HCT116 (cell line): ENCODE results near the gene FAM131C. TPM values are rescaled to one million over a fixed set of nuclear protein-coding genes. Genes with fewer than 3 reads are reported as not detected.

ENCODE experiments used
- ATAC-seq: fragments of 200-7000 bp; cut with Tn5 transposase; 2 replicates; pipeline ENCODE4 v1.9.1; 2020; ENCODE audit warnings: mild to moderate bottlenecking, moderate library complexity
- BruUV-seq: library from RNA; stranded (reverse); fragments of 400-500 nt; replicated peaks from 2 replicates; lab custom pipeline; 2021; lab: Mats Ljungman, UMichigan
- CTCF ChIA-PET: fragments of 300-600 bp; sonication (Branson Sonifier 250); formaldehyde crosslinking; loops from one replicate; lab custom pipeline; 2021; ENCODE audit warnings: antibody characterized with exemption; lab: Charles Lee
- POLR2A ChIA-PET: fragments of 300-600, 350-600 bp; sonication (Branson Sonifier 250); formaldehyde crosslinking; loops from one replicate; lab custom pipeline; 2021; ENCODE audit warnings: antibody characterized with exemption; lab: Charles Lee
- RAD21 ChIA-PET, 2 experiments: fragments of 300-600 bp; sonication (Branson Sonifier 250); formaldehyde crosslinking; loops; one replicate each; lab custom pipeline; 2023; ENCODE audit warnings: low total read pairs in 2 of 2; ENCODE audit not compliant: uncharacterized antibody in 2 of 2, unreplicated experiment in 2 of 2, low non-redundant PET in 1 of 2; lab: Charles Lee
- DNase-seq: peaks from one replicate; pipeline ENCODE4 v3.0.0-alpha.2; 2010; ENCODE audit warnings: low read depth, low spot score
- H2AFZ ChIP-seq: fragments of 200-600 bp; shearing (Covaris generic), sonication (generic); 2 replicates; pipeline ENCODE4 v1.6.1; 2017; ENCODE audit warnings: low read depth, mixed run types, mixed read lengths, antibody characterized with exemption, low read length; ENCODE audit not compliant: poor library complexity, severe bottlenecking
- H3K27ac ChIP-seq: 2 replicates; pipeline ENCODE4 v1.5.1; 2012; ENCODE audit warnings: low read depth, low read length
- H3K27me3 ChIP-seq: fragments of 200-600 bp; sonication (generic); 2 replicates; pipeline ENCODE4 v1.6.1; 2016; ENCODE audit warnings: mixed run types, low read length, mixed read lengths; ENCODE audit not compliant: insufficient read depth
- H3K36me3 ChIP-seq, 2 experiments: fragments of 200-500 bp in 1 of 2; fragments of 200-600 bp in 1 of 2; sonication (Bioruptor generic) in 1 of 2; sonication (generic) in 1 of 2; 2 replicates each; pipeline versions ENCODE4 v1.5.1 to v1.6.1; 2014 to 2016; ENCODE audit warnings: low read length in 2 of 2, inconsistent platforms in 1 of 2, mixed read lengths in 1 of 2, mixed run types in 1 of 2; ENCODE audit not compliant: insufficient read depth in 2 of 2, control insufficient read depth in 1 of 2
- H3K4me1 ChIP-seq, 2 experiments: fragments of 200-600 bp in 1 of 2; sonication (generic) in 1 of 2; 2 replicates each; pipeline versions ENCODE4 v1.5.1 to v1.6.1; 2012 to 2017; ENCODE audit warnings: low read length in 2 of 2, inconsistent platforms in 1 of 2, mild to moderate bottlenecking in 1 of 2, mixed read lengths in 1 of 2, mixed run types in 1 of 2, moderate library complexity in 1 of 2; ENCODE audit not compliant: insufficient read depth in 2 of 2, control insufficient read depth in 1 of 2
- H3K4me2 ChIP-seq: fragments of 200-600 bp; sonication (generic); 2 replicates; pipeline ENCODE4 v1.6.1; 2017; ENCODE audit warnings: mixed run types, low read length, mixed read lengths
- H3K4me3 ChIP-seq, 2 experiments: fragments of 200-600 bp in 1 of 2; sonication (generic) in 1 of 2; replicated peaks in 1 of 2; 2 replicates each; pipeline ENCODE4 v1.5.1; 2011 to 2016; ENCODE audit warnings: low read length in 2 of 2, control low read depth in 1 of 2, low read depth in 1 of 2, mild to moderate bottlenecking in 1 of 2, mixed read lengths in 1 of 2, mixed run types in 1 of 2
- H3K79me2 ChIP-seq: fragments of 200-600 bp; sonication (generic); 2 replicates; pipeline ENCODE4 v1.6.1; 2017; ENCODE audit warnings: mild to moderate bottlenecking, mixed run types, low read length, moderate library complexity, mixed read lengths; ENCODE audit not compliant: insufficient read depth
- H3K9ac ChIP-seq: fragments of 200-600 bp; sonication (generic); 2 replicates; pipeline ENCODE4 v1.6.1; 2016; ENCODE audit warnings: low read length, mixed read lengths
- H3K9me2 ChIP-seq: fragments of 200-600 bp; sonication (generic), shearing (Covaris generic); 2 replicates; pipeline ENCODE4 v1.6.1; 2017; ENCODE audit warnings: mixed run types, mild to moderate bottlenecking, moderate library complexity; ENCODE audit not compliant: insufficient read depth
- H3K9me3 ChIP-seq, 2 experiments: fragments of 200-500 bp in 1 of 2; fragments of 200-600 bp in 1 of 2; sonication (Bioruptor generic) in 1 of 2; sonication (generic) in 1 of 2; 2 replicates each; pipeline ENCODE4 v1.6.1; 2014 to 2017; ENCODE audit warnings: low read length in 2 of 2, mixed read lengths in 2 of 2, inconsistent platforms in 1 of 2, low read depth in 1 of 2, mild to moderate bottlenecking in 1 of 2, mixed run types in 1 of 2, moderate library complexity in 1 of 2; ENCODE audit not compliant: control insufficient read depth in 1 of 2, insufficient read depth in 1 of 2
- H4K20me1 ChIP-seq: fragments of 200-600 bp; sonication (generic), shearing (Covaris generic); 2 replicates; pipeline ENCODE4 v1.6.1; 2017; ENCODE audit warnings: mixed run types, mild to moderate bottlenecking, moderate library complexity; ENCODE audit not compliant: insufficient read depth
- CEBPB ChIP-seq: IDR thresholded peaks from 2 replicates; pipeline ENCODE4 v1.6.1; 2012; ENCODE audit warnings: low read depth
- EGR1 ChIP-seq: IDR thresholded peaks from 2 replicates; pipeline ENCODE4 v1.6.1; 2012; ENCODE audit warnings: low read depth
- ELF1 ChIP-seq: IDR thresholded peaks from 2 replicates; pipeline ENCODE4 v1.6.1; 2012; ENCODE audit warnings: low read depth, borderline replicate concordance
- EZH2 ChIP-seq: fragments of 200-600 bp; sonication (generic); IDR thresholded peaks from 2 replicates; pipeline ENCODE4 v1.6.1; 2017; ENCODE audit warnings: antibody characterized with exemption, mixed run types
- FOSL1 ChIP-seq: IDR thresholded peaks from 2 replicates; pipeline ENCODE4 v1.6.1; 2012; ENCODE audit warnings: low read depth
- JUND ChIP-seq: IDR thresholded peaks from 2 replicates; pipeline ENCODE4 v1.6.1; 2012
- RAD21 ChIP-seq: IDR thresholded peaks from 2 replicates; pipeline ENCODE4 v1.6.1; 2012; ENCODE audit warnings: low read depth, mild to moderate bottlenecking
- SIN3A ChIP-seq: IDR thresholded peaks from 2 replicates; pipeline ENCODE4 v1.6.1; 2012; ENCODE audit warnings: low read depth
- SP1 ChIP-seq: IDR thresholded peaks from 2 replicates; pipeline ENCODE4 v1.6.1; 2012; ENCODE audit warnings: low read depth
- SRF ChIP-seq: IDR thresholded peaks from 2 replicates; pipeline ENCODE4 v1.6.1; 2012; ENCODE audit warnings: low read depth
- TCF7L2 ChIP-seq: IDR thresholded peaks from 2 replicates; pipeline ENCODE4 v1.7.0; 2011; ENCODE audit warnings: borderline replicate concordance, inconsistent platforms; ENCODE audit not compliant: insufficient read depth, insufficient read length; ENCODE audit errors: extremely low read depth
- ZFX ChIP-seq: fragments of 450-650 bp; IDR thresholded peaks from 2 replicates; pipeline ENCODE4 v1.6.1; 2017
- ZNF274 ChIP-seq: fragments of 200-500 bp; sonication (Bioruptor generic); IDR thresholded peaks from 2 replicates; pipeline ENCODE4 v1.6.1; 2014; ENCODE audit warnings: mild to moderate bottlenecking, low read depth, low read length, inconsistent platforms
- intact Hi-C: fragments of 100-400 bp; cut with micrococcal nuclease; formaldehyde crosslinking; loops from 2 replicates; pipeline ENCODE4 v1.10.0; 2022
- total RNA-seq: library from RNA; stranded (reverse); gene quantifications from one replicate; pipeline ENCODE4 v1.2.1, GENCODE V29; 2021; ENCODE audit not compliant: unreplicated experiment
- TF ChIP-seq, protein P1 (sequence below): IDR thresholded peaks from 2 replicates; pipeline ENCODE4 v1.6.1; 2012
- TF ChIP-seq, protein P2 (sequence below), 3 experiments: fragments of 200-600 bp in 1 of 3; sonication (generic) in 1 of 3; IDR thresholded peaks in 2 of 3; conservative IDR thresholded peaks in 1 of 3; 2 replicates each; pipeline ENCODE4 v1.5.1; 2012 to 2017; ENCODE audit warnings: low read depth in 2 of 3, low read length in 2 of 3, antibody characterized with exemption in 1 of 3, borderline replicate concordance in 1 of 3, control low read depth in 1 of 3, mild to moderate bottlenecking in 1 of 3, mixed read lengths in 1 of 3, mixed run types in 1 of 3, moderate library complexity in 1 of 3; ENCODE audit not compliant: insufficient read depth in 1 of 3
- TF ChIP-seq, protein P3 (sequence below): IDR thresholded peaks from 2 replicates; pipeline ENCODE4 v1.6.1; 2012

Gene FAM131C
- total RNA-seq, 1 experiment from 2014 or later: 11.6 TPM

DNA sequence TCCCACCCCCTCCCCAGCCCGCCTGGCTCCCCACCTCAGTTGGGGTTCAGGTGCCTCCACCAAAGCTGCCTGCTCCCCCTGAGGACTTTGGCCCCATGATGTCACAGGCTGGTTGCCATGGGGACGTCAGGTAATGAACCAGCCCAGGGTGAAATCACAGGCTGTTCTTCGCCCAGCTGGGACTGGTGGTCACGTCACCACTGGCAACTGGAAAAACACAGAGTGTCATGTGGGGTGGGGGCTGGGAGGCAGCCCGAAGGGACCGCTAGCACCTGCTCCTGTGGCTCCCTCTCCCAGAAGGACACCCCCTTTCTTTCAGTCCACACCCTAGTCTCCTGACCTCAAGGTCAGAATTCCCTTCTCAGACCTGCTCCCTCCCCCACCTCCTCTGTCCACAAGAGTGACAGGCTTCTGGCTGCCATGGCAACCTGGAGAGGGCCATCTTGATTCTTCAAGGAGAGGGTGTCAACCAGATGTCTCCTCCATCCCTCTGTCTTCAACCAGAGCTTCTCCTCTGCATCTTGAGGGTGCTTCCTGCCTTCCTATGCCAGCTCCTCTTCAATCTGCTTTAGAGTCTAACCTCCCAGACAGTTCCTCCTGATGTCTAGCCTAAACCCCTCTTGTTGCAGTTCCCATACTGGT is 6.2 kb downstream of the FAM131C start:
- POLR2A ChIA-PET: no interaction called here
- Histone ChIP-seq H4K20me1 (no peaks in the 10 kb centered on the region), H3K9me3 (no peaks in the 10 kb centered on the region), H3K9ac (no peak overlapping the region), H3K79me2 (no peaks in the 10 kb centered on the region), H3K27me3 (no peaks in the 10 kb centered on the region), H3K27ac (no peak overlapping the region), H3K36me3 (no peaks in the 10 kb centered on the region), H3K4me3 (no peak overlapping the region), H2AFZ (no peak overlapping the region), H3K4me2 (no peak overlapping the region), H3K4me1 (peaks cover 5 to 11% of the 10 kb centered on the region in 2 experiments; a peak in 3 of 4 replicates), H3K9me2 (no peaks in the 10 kb centered on the region)
- DNase-seq (no peak), ATAC-seq (no peak)
- intact Hi-C loops: no loop called here
- RAD21 ChIA-PET: no interaction called here
- BruUV-seq: no TSS peak
- TF ChIP-seq, protein P1, sequence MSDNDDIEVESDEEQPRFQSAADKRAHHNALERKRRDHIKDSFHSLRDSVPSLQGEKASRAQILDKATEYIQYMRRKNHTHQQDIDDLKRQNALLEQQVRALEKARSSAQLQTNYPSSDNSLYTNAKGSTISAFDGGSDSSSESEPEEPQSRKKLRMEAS: no peak
- TF ChIP-seq EGR1 (no peak), ELF1 (no peak), CEBPB (no peak), JUND (no peak), ZFX (no peak)
- TF ChIP-seq, protein P2, sequence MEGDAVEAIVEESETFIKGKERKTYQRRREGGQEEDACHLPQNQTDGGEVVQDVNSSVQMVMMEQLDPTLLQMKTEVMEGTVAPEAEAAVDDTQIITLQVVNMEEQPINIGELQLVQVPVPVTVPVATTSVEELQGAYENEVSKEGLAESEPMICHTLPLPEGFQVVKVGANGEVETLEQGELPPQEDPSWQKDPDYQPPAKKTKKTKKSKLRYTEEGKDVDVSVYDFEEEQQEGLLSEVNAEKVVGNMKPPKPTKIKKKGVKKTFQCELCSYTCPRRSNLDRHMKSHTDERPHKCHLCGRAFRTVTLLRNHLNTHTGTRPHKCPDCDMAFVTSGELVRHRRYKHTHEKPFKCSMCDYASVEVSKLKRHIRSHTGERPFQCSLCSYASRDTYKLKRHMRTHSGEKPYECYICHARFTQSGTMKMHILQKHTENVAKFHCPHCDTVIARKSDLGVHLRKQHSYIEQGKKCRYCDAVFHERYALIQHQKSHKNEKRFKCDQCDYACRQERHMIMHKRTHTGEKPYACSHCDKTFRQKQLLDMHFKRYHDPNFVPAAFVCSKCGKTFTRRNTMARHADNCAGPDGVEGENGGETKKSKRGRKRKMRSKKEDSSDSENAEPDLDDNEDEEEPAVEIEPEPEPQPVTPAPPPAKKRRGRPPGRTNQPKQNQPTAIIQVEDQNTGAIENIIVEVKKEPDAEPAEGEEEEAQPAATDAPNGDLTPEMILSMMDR (IDR thresholded peaks at IDR 0.05 in 2 of 3, conservative IDR thresholded peaks at IDR 0.05 in 1 of 3; ENCODE audit: borderline replicate concordance in 1 of 3, insufficient read depth in 1 of 3, low read depth in 2 of 3, low read length in 2 of 3): no peak
- CTCF ChIA-PET: interaction anchor here (1.2 kb wide), 1 partner anchor 11 kb away, joined by 5 read pairs; no protein-coding TSS in a partner anchor

DNA sequence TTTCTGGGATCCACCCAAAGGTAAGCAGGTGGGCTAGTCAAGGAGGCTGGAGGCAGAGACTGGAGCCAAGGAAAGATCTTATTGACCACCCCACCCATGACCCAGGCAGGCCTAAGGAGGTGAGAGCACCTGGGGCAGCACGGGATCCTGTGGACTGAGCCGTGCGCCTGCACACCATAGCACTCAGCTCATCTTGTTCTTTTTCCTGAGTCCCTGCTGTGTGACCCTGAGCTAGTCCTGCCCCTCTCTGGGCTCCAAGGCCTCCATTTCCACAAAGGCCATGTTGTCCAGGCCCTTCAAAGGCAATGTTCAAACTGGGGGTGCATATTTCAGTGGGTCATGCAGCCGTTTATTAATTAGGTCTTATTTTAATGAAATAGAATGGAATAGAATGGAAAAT is 7.2 kb downstream of the FAM131C start:
- Histone ChIP-seq H3K27me3 (no peaks in the 10 kb centered on the region), H2AFZ (no peak overlapping the region), H3K27ac (no peak overlapping the region)
- ATAC-seq (no peak), DNase-seq (no peak)
- POLR2A ChIA-PET: no interaction called here
- no TSS peak for BruUV-seq
- CTCF ChIA-PET: no interaction called here
- TF ChIP-seq EZH2: no peak
- TF ChIP-seq SIN3A: no peak
- TF ChIP-seq ZFX: no peak
- TF ChIP-seq RAD21: no peak
- TF ChIP-seq FOSL1: no peak
- TF ChIP-seq JUND: no peak
- no peak for TF ChIP-seq ZNF274
- TF ChIP-seq EGR1: no peak
- TF ChIP-seq, protein P1: no peak
- TF ChIP-seq SP1: no peak
- no peak for TF ChIP-seq TCF7L2
- TF ChIP-seq, protein P3, sequence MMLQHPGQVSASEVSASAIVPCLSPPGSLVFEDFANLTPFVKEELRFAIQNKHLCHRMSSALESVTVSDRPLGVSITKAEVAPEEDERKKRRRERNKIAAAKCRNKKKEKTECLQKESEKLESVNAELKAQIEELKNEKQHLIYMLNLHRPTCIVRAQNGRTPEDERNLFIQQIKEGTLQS: no peak
- no peak for TF ChIP-seq SRF
- TF ChIP-seq, all 23 proteins: peak for 0
- Histone ChIP-seq H3K4me3 (no peak overlapping the region), H3K9ac (no peak overlapping the region), H3K9me2 (no peaks in the 10 kb centered on the region), H3K79me2 (no peaks in the 10 kb centered on the region), H3K4me1 (peaks cover 5 to 9% of the 10 kb centered on the region in 2 experiments; a peak in 3 of 4 replicates), H3K4me2 (no peak overlapping the region), H3K36me3 (no peaks in the 10 kb centered on the region), H3K9me3 (no peaks in the 10 kb centered on the region), H4K20me1 (no peaks in the 10 kb centered on the region)
- RAD21 ChIA-PET: no interaction called here
- intact Hi-C loops: no loop called here
